PC-3 (cell line): ENCODE measurements around the gene SLC44A5. TPM values are rescaled to one million over a fixed set of nuclear protein-coding genes. Genes with fewer than 3 reads are reported as not detected.

Experiments
- ATAC-seq: fragments of 200-7000 bp; cut with Tn5 transposase; 2 replicates; pipeline ENCODE4 v1.9.1; 2020; ENCODE audit warnings: mild to moderate bottlenecking, moderate library complexity
- BruUV-seq: library from RNA; stranded (reverse); fragments of 400-500 nt; replicated peaks from 2 replicates; lab custom pipeline; 2021; lab: Mats Ljungman, UMichigan
- CTCF ChIA-PET: fragments of 300-600 bp; sonication (Branson Sonifier 250); formaldehyde crosslinking; loops from one replicate; lab custom pipeline; 2022; ENCODE audit warnings: antibody characterized with exemption; lab: Charles Lee
- POLR2A ChIA-PET: fragments of 300-600 bp; sonication (Branson Sonifier 250); formaldehyde crosslinking; loops from one replicate; lab custom pipeline; 2022; ENCODE audit warnings: antibody characterized with exemption; ENCODE audit not compliant: unreplicated experiment; lab: Charles Lee
- DNase-seq: peaks from one replicate; pipeline ENCODE4 v3.0.0-alpha.2; 2015
- H2AFZ ChIP-seq: fragments of 300-600 bp; sonication (generic); 2 replicates; pipeline ENCODE4 v1.6.0; 2016; ENCODE audit warnings: antibody characterized with exemption, low read length
- H3F3A ChIP-seq: fragments of 300-600 bp; sonication (generic); one replicate; pipeline ENCODE4 v1.6.0; 2017; ENCODE audit warnings: antibody characterized with exemption, low read length, control low read depth, mild to moderate bottlenecking; ENCODE audit not compliant: unreplicated experiment
- H3K27ac ChIP-seq: fragments of 300-600 bp; sonication (generic); 2 replicates; pipeline ENCODE4 v1.5.1; 2016; ENCODE audit warnings: mild to moderate bottlenecking, low read length
- H3K27me3 ChIP-seq: fragments of 300-600 bp; sonication (generic); 2 replicates; pipeline ENCODE4 v1.6.1; 2016; ENCODE audit warnings: low read length, mixed read lengths
- H3K36me3 ChIP-seq: fragments of 300-600 bp; sonication (generic); 2 replicates; pipeline ENCODE4 v1.6.1; 2016; ENCODE audit warnings: low read depth, mixed run types, low read length, mixed read lengths
- H3K4me1 ChIP-seq: fragments of 300-600 bp; sonication (generic); 2 replicates; pipeline ENCODE4 v1.5.1; 2016; ENCODE audit warnings: low read length; ENCODE audit not compliant: insufficient read depth
- H3K4me2 ChIP-seq: fragments of 300-600 bp; sonication (generic); 2 replicates; pipeline ENCODE4 v1.6.0; 2016; ENCODE audit warnings: low read length
- H3K4me3 ChIP-seq: fragments of 300-600 bp; sonication (generic); 2 replicates; pipeline ENCODE4 v1.5.1; 2016; ENCODE audit warnings: mild to moderate bottlenecking, low read length, mixed read lengths
- H3K79me2 ChIP-seq: fragments of 300-600 bp; sonication (generic); 2 replicates; pipeline ENCODE4 v1.6.1; 2017; ENCODE audit warnings: low read length, mixed read lengths
- H3K9ac ChIP-seq: fragments of 300-600 bp; sonication (generic); 2 replicates; pipeline ENCODE4 v1.6.0; 2016; ENCODE audit warnings: mild to moderate bottlenecking, low read length
- H3K9me2 ChIP-seq: fragments of 300-600 bp; sonication (generic); replicated peaks from 2 replicates; pipeline ENCODE4 v1.6.1; 2016; ENCODE audit warnings: mixed run types, low read length, mixed read lengths
- H3K9me3 ChIP-seq: fragments of 300-600 bp; sonication (generic); 2 replicates; pipeline ENCODE4 v1.6.1; 2016; ENCODE audit warnings: low read length, mixed read lengths
- H4K20me1 ChIP-seq: fragments of 300-600 bp; sonication (generic); 2 replicates; pipeline ENCODE4 v1.6.1; 2016; ENCODE audit warnings: low read length, mixed read lengths
- EZH2 ChIP-seq: fragments of 300-600 bp; sonication (generic); IDR thresholded peaks from one replicate; pipeline ENCODE4 v1.6.1; 2017; ENCODE audit warnings: antibody characterized with exemption, mild to moderate bottlenecking, low read length; ENCODE audit not compliant: unreplicated experiment
- EZH2phosphoT487 ChIP-seq: fragments of 300-600 bp; sonication (generic); IDR thresholded peaks from 2 replicates; pipeline ENCODE4 v1.6.1; 2018; ENCODE audit warnings: mild to moderate bottlenecking, antibody characterized with exemption, low read length, borderline replicate concordance
- intact Hi-C: fragments of 100-400 bp; cut with micrococcal nuclease; formaldehyde crosslinking; loops from 2 replicates; pipeline ENCODE4 v1.9.0; 2023
- total RNA-seq: library from RNA; depleted of rRNA; stranded (reverse); fragments of >200 nt; gene quantifications from 2 replicates; pipeline ENCODE4 v1.2.3, GENCODE V29; 2014
- TF ChIP-seq, protein P1 (sequence below): fragments of 300-600 bp; sonication (generic); conservative IDR thresholded peaks from 2 replicates; pipeline ENCODE4 v1.5.1; 2017; ENCODE audit warnings: antibody characterized with exemption, low read depth, mild to moderate bottlenecking, low read length

The SLC44A5 gene
- total RNA-seq, 1 experiment from 2014 or later, result not detected

DNA sequence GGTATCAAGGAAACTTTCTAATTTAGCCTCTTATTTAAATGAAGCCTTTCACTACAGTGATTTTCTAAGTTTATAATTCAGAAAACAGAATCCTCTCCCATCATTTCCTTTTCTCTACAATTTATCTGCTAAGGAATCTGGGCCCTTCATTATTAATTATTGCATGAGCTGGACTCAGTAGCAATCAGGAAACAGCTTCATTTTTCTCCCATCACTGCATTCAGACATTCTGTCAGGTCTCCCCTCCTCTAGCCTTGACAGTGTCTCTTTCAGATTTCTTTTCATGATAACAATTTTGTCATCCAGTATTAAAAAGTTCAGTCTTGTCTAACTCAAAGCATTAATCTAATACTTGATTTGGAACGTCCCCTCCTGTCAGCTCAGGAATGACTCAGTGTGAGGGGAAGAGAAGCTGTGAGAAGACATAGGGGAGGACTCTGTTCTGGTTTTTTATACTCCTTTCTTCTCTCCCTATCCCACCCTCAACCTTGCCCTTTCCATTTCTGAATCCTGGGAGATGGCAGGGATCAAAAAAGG, 28.1 kb downstream of the SLC44A5 start:
- H2AFZ ChIP-seq, result no peak overlapping the region
- ChIA-PET CTCF (no interaction called here), POLR2A (no interaction called here)
- no peaks in the 10 kb centered on the region for H3K79me2 ChIP-seq
- ATAC-seq, result no peak
- no peak overlapping the region for H3K4me2 ChIP-seq
- TF ChIP-seq EZH2 (no peak), EZH2phosphoT487 (no peak)
- TF ChIP-seq, protein P1, sequence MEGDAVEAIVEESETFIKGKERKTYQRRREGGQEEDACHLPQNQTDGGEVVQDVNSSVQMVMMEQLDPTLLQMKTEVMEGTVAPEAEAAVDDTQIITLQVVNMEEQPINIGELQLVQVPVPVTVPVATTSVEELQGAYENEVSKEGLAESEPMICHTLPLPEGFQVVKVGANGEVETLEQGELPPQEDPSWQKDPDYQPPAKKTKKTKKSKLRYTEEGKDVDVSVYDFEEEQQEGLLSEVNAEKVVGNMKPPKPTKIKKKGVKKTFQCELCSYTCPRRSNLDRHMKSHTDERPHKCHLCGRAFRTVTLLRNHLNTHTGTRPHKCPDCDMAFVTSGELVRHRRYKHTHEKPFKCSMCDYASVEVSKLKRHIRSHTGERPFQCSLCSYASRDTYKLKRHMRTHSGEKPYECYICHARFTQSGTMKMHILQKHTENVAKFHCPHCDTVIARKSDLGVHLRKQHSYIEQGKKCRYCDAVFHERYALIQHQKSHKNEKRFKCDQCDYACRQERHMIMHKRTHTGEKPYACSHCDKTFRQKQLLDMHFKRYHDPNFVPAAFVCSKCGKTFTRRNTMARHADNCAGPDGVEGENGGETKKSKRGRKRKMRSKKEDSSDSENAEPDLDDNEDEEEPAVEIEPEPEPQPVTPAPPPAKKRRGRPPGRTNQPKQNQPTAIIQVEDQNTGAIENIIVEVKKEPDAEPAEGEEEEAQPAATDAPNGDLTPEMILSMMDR, result no peak
- no peaks in the 10 kb centered on the region for H4K20me1 ChIP-seq
- intact Hi-C loops, result no loop called here
- no peak overlapping the region for H3K9ac ChIP-seq
- no peaks in the 10 kb centered on the region for H3K9me3 ChIP-seq
- no peaks in the 10 kb centered on the region for H3F3A ChIP-seq
- H3K4me3 ChIP-seq, result no peak overlapping the region
- no peaks in the 10 kb centered on the region for H3K9me2 ChIP-seq
- BruUV-seq, result no TSS peak
- H3K27ac ChIP-seq, result no peak overlapping the region
- DNase-seq, result no peak
- no peaks in the 10 kb centered on the region for H3K4me1 ChIP-seq
- H3K27me3 ChIP-seq, result peaks cover 5% of the 10 kb centered on the region; the same call in 1 of the 2 replicates
- no peaks in the 10 kb centered on the region for H3K36me3 ChIP-seq

DNA sequence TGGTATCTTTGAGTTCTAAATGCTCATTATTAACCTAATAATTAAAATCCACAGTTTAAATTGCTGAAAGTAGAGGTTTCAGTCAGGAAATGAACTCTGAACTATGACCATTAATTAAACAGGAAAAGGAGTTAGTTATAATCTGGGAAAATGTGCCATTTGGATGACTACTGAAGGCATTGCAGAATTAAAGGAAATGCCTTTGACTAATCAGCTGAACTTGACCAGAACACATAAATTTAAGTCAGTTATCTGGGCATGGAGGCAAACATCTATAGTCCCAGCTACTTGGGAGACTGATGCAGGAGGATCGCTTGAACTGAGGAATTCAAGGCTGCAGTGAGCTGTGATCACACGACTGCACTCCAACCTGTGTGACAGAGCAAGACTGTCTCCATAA, 31.9 kb downstream of the SLC44A5 start:
- Histone ChIP-seq H2AFZ (no peak overlapping the region), H4K20me1 (no peaks in the 10 kb centered on the region), H3K4me1 (no peaks in the 10 kb centered on the region), H3K27me3 (peaks cover 32% of the 10 kb centered on the region), H3K27ac (no peak overlapping the region), H3K4me2 (no peak overlapping the region), H3K9ac (no peak overlapping the region), H3K9me2 (no peaks in the 10 kb centered on the region), H3K79me2 (no peaks in the 10 kb centered on the region), H3K4me3 (no peak overlapping the region), H3K9me3 (no peaks in the 10 kb centered on the region), H3F3A (no peaks in the 10 kb centered on the region), H3K36me3 (no peaks in the 10 kb centered on the region)
- BruUV-seq, result no TSS peak
- ATAC-seq (no peak), DNase-seq (no peak)
- TF ChIP-seq, protein P1, result no peak
- TF ChIP-seq EZH2, result no peak
- no peak for TF ChIP-seq EZH2phosphoT487
- POLR2A ChIA-PET, result no interaction called here
- intact Hi-C loops, result no loop called here
- CTCF ChIA-PET, result no interaction called here

DNA sequence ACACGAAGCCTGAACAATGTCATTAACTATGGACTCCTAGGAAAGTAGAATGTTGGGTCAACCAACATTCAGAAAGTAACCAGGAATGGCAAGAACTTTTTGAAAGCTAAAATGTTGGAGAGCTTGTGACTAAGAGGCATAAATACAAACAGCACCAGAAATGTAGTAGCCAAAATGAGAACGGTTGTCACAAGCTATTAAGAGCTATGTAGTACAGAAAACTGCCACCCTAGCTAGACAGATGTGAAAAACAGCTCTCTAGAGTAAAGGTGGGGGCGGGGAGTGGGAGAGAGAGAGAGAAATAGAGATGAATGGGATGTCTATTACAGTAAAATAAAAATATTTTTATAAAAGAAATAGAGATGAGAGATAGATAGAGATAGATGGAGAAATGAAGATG, 35.1 kb downstream of the SLC44A5 start:
- intact Hi-C loops, result no loop called here
- no peak for TF ChIP-seq EZH2phosphoT487
- TF ChIP-seq EZH2, result no peak
- TF ChIP-seq, protein P1, result no peak
- peaks cover 60% of the 10 kb centered on the region for H3K27me3 ChIP-seq
- H3K27ac ChIP-seq, result no peak overlapping the region
- H3K79me2 ChIP-seq, result no peaks in the 10 kb centered on the region
- ChIA-PET CTCF (no interaction called here), POLR2A (no interaction called here)
- H3K9me3 ChIP-seq, result no peaks in the 10 kb centered on the region
- H3K36me3 ChIP-seq, result no peaks in the 10 kb centered on the region
- no peak for DNase-seq
- H3F3A ChIP-seq, result no peaks in the 10 kb centered on the region
- no peak overlapping the region for H2AFZ ChIP-seq
- no TSS peak for BruUV-seq
- H3K4me2 ChIP-seq, result no peak overlapping the region
- H3K9ac ChIP-seq, result no peak overlapping the region
- no peaks in the 10 kb centered on the region for H3K9me2 ChIP-seq
- no peaks in the 10 kb centered on the region for H3K4me1 ChIP-seq
- no peak for ATAC-seq
- no peak overlapping the region for H3K4me3 ChIP-seq
- no peaks in the 10 kb centered on the region for H4K20me1 ChIP-seq
